Measurements from ENCODE around the gene CCDC78. TPM values are rescaled to one million over a fixed set of nuclear protein-coding genes. Genes with fewer than 3 reads are reported as not detected.

Gene CCDC78
- polyA plus RNA-seq, 1 donor from 2014 or later: 10.7 TPM

DNA sequence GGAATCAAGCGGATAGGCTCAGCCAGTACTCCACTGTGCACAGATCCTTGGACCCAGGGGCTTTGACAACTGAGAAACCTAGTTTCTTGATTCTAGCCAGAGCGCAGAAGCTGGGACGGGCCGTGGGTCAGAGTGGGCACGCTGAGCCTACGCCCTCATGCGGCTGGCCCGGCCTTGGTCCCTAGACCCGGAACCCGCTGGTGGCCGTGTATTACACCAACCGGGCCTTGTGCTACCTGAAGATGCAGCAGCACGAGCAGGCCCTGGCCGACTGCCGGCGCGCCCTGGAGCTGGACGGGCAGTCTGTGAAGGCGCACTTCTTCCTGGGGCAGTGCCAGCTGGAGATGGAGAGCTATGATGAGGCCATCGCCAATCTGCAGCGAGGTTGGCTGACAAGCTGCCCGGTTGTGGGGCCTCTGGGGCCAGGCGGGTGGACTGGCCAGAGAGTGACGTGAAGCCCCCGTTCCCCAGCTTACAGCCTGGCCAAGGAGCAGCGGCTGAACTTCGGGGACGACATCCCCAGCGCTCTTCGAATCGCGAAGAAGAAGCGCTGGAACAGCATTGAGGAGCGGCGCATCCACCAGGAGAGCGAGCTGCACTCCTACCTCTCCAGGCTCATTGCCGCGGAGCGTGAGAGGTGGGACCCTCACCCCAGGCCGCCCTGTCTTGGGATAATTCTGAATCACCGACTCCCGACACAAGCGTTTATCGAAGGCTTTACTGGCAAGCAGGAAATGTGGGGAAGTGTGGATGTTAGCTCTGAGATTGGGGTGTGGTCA lies 45.1 kb downstream of the CCDC78 start:
- no peaks in the 10 kb centered on the region for H3F3A ChIP-seq (ENCODE audit: insufficient read depth, low read length, poor library complexity, severe bottlenecking)
- TF ChIP-seq EZH2 (IDR thresholded peaks at IDR 0.05; ENCODE audit: borderline replicate concordance, insufficient read depth, low read length, poor library complexity, severe bottlenecking) (no peak), RAD21 (conservative IDR thresholded peaks at IDR 0.05) (no peak), SMC3 (conservative IDR thresholded peaks at IDR 0.05; ENCODE audit: poor library complexity) (no peak), MXI1 (conservative IDR thresholded peaks at IDR 0.05; ENCODE audit: poor library complexity, severe bottlenecking) (no peak), EP300 (conservative IDR thresholded peaks at IDR 0.05; ENCODE audit: poor library complexity, severe bottlenecking) (no peak), TAF1 (IDR thresholded peaks at IDR 0.05; ENCODE audit: low read depth) (no peak), POLR2AphosphoS5 (IDR thresholded peaks at IDR 0.05) (no peak)
- TF ChIP-seq, protein P1, sequence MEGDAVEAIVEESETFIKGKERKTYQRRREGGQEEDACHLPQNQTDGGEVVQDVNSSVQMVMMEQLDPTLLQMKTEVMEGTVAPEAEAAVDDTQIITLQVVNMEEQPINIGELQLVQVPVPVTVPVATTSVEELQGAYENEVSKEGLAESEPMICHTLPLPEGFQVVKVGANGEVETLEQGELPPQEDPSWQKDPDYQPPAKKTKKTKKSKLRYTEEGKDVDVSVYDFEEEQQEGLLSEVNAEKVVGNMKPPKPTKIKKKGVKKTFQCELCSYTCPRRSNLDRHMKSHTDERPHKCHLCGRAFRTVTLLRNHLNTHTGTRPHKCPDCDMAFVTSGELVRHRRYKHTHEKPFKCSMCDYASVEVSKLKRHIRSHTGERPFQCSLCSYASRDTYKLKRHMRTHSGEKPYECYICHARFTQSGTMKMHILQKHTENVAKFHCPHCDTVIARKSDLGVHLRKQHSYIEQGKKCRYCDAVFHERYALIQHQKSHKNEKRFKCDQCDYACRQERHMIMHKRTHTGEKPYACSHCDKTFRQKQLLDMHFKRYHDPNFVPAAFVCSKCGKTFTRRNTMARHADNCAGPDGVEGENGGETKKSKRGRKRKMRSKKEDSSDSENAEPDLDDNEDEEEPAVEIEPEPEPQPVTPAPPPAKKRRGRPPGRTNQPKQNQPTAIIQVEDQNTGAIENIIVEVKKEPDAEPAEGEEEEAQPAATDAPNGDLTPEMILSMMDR (IDR thresholded peaks at IDR 0.05; ENCODE audit: poor library complexity, severe bottlenecking): no peak
- TF ChIP-seq, protein P2, sequence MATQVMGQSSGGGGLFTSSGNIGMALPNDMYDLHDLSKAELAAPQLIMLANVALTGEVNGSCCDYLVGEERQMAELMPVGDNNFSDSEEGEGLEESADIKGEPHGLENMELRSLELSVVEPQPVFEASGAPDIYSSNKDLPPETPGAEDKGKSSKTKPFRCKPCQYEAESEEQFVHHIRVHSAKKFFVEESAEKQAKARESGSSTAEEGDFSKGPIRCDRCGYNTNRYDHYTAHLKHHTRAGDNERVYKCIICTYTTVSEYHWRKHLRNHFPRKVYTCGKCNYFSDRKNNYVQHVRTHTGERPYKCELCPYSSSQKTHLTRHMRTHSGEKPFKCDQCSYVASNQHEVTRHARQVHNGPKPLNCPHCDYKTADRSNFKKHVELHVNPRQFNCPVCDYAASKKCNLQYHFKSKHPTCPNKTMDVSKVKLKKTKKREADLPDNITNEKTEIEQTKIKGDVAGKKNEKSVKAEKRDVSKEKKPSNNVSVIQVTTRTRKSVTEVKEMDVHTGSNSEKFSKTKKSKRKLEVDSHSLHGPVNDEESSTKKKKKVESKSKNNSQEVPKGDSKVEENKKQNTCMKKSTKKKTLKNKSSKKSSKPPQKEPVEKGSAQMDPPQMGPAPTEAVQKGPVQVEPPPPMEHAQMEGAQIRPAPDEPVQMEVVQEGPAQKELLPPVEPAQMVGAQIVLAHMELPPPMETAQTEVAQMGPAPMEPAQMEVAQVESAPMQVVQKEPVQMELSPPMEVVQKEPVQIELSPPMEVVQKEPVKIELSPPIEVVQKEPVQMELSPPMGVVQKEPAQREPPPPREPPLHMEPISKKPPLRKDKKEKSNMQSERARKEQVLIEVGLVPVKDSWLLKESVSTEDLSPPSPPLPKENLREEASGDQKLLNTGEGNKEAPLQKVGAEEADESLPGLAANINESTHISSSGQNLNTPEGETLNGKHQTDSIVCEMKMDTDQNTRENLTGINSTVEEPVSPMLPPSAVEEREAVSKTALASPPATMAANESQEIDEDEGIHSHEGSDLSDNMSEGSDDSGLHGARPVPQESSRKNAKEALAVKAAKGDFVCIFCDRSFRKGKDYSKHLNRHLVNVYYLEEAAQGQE (IDR thresholded peaks at IDR 0.05; ENCODE audit: borderline replicate concordance): no peak
- H3K9ac ChIP-seq (ENCODE audit: low read length): peak overlapping the region; percentile 74
- H3K36me3 ChIP-seq (ENCODE audit: insufficient read depth, low read length): no peaks in the 10 kb centered on the region
- H3K9me2 ChIP-seq (ENCODE audit: insufficient read depth, low read length): no peaks in the 10 kb centered on the region
- H3K4me2 ChIP-seq (ENCODE audit: low read length): peak overlapping the region; percentile 93
- no peak overlapping the region for H3K27ac ChIP-seq (ENCODE audit: low read length)
- no peak overlapping the region for H2AFZ ChIP-seq (ENCODE audit: low read depth, low read length)
- H3K27me3 ChIP-seq (ENCODE audit: insufficient read depth, low read depth, low read length): no peaks in the 10 kb centered on the region
- H3K9me3 ChIP-seq (ENCODE audit: low read length): no peaks in the 10 kb centered on the region
- H4K20me1 ChIP-seq (ENCODE audit: insufficient read depth): peaks cover 6% of the 10 kb centered on the region
- peaks cover 20% of the 10 kb centered on the region for H3K79me2 ChIP-seq (replicated peaks; ENCODE audit: insufficient read depth, low read length)
- peak overlapping the region; percentile 70 for H3K4me3 ChIP-seq (ENCODE audit: low read length)

DNA sequence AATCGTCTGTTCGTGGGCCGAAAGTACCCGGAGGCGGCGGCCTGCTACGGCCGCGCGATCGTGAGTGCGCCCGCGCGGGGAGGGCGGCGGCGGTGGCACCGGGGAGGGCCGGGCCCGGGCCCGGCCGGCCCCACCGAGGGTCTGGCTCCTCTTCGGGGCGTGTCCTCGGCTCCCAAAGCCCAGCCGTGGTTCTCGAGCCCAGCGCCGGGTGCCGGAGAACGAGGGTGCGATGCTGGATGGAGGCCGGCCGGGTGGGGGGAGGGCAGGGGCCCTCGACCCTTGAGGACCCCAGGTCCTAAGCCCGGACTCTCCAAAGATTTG lies 45.7 kb downstream of the CCDC78 start:
- Histone ChIP-seq H2AFZ (ENCODE audit: low read depth, low read length) (no peak overlapping the region), H3K27me3 (ENCODE audit: insufficient read depth, low read depth, low read length) (no peaks in the 10 kb centered on the region), H3F3A (ENCODE audit: insufficient read depth, low read length, poor library complexity, severe bottlenecking) (no peaks in the 10 kb centered on the region), H3K9ac (ENCODE audit: low read length) (peak overlapping the region; percentile 74), H3K9me3 (ENCODE audit: low read length) (no peaks in the 10 kb centered on the region), H3K36me3 (ENCODE audit: insufficient read depth, low read length) (no peaks in the 10 kb centered on the region), H3K4me2 (ENCODE audit: low read length) (peak overlapping the region; percentile 93), H3K4me3 (ENCODE audit: low read length) (peak overlapping the region; percentile 70), H3K27ac (ENCODE audit: low read length) (no peak overlapping the region), H4K20me1 (ENCODE audit: insufficient read depth) (peaks cover 6% of the 10 kb centered on the region), H3K79me2 (replicated peaks; ENCODE audit: insufficient read depth, low read length) (peaks cover 20% of the 10 kb centered on the region), H3K9me2 (ENCODE audit: insufficient read depth, low read length) (no peaks in the 10 kb centered on the region)
- TF ChIP-seq, protein P2 (IDR thresholded peaks at IDR 0.05; ENCODE audit: borderline replicate concordance): no peak
- TF ChIP-seq RAD21 (conservative IDR thresholded peaks at IDR 0.05) (no peak), EZH2 (IDR thresholded peaks at IDR 0.05; ENCODE audit: borderline replicate concordance, insufficient read depth, low read length, poor library complexity, severe bottlenecking) (no peak), POLR2AphosphoS5 (IDR thresholded peaks at IDR 0.05) (no peak), TAF1 (IDR thresholded peaks at IDR 0.05; ENCODE audit: low read depth) (no peak), MXI1 (conservative IDR thresholded peaks at IDR 0.05; ENCODE audit: poor library complexity, severe bottlenecking) (no peak), EP300 (conservative IDR thresholded peaks at IDR 0.05; ENCODE audit: poor library complexity, severe bottlenecking) (no peak), SMC3 (conservative IDR thresholded peaks at IDR 0.05; ENCODE audit: poor library complexity) (no peak)
- TF ChIP-seq, protein P1 (IDR thresholded peaks at IDR 0.05; ENCODE audit: poor library complexity, severe bottlenecking): no peak

All from neural cell (in vitro differentiated cells).